GM12891 (cell line): Measurements from ENCODE around the gene ALCAM.

Experiments
- POLR2A ChIP-seq: IDR thresholded peaks from 2 replicates; pipeline ENCODE4 v1.6.1; 2011; ENCODE audit warnings: low read depth, low read length, control low read depth
- POLR2AphosphoS5 ChIP-seq: IDR thresholded peaks from 2 replicates; pipeline ENCODE4 v1.6.1; 2011; ENCODE audit warnings: low read depth, low read length, control low read depth
- POU2F2 ChIP-seq: IDR thresholded peaks from 2 replicates; pipeline ENCODE4 v1.6.1; 2011; ENCODE audit warnings: low read depth, mild to moderate bottlenecking, control low read depth, low read length, moderate library complexity
- SPI1 ChIP-seq: IDR thresholded peaks from 2 replicates; pipeline ENCODE4 v1.6.1; 2011; ENCODE audit warnings: low read depth, low read length, control low read depth
- TAF1 ChIP-seq: IDR thresholded peaks from 2 replicates; pipeline ENCODE4 v1.6.1; 2011; ENCODE audit warnings: low read depth, low read length, control low read depth

- TF ChIP-seq TAF1: no peak
- no peak for TF ChIP-seq POLR2A
- TF ChIP-seq POLR2AphosphoS5: no peak
- TF ChIP-seq SPI1: no peak
- no peak for TF ChIP-seq POU2F2
These were observed 251.8 kb downstream of the ALCAM start for GRCh38 chr3:105618556-105618955.
